Right lobe of liver (tissue), 6 donors: ENCODE data around the gene EFNA5. TPM values are rescaled to one million over a fixed set of nuclear protein-coding genes. Genes with fewer than 3 reads are reported as not detected.

Experiments used
- ATAC-seq, 4 donors: fragments of 200-7000 bp; cut with Tn5 transposase; one replicate each; pipeline ENCODE4 v1.9.1; 2020; ENCODE audit warnings: mild to moderate bottlenecking in 4 of 4, moderate library complexity in 4 of 4
- DNase-seq, 3 donors: peaks; one replicate each; pipeline ENCODE4 v3.0.0-alpha.2; 2020
- H3K27ac ChIP-seq, 3 donors: fragments of 200-600 bp; one replicate each; pipeline ENCODE4 v1.8.0; 2022
- H3K27me3 ChIP-seq, 2 donors: fragments of 200-600 bp; one replicate each; pipeline ENCODE4 v1.8.0; 2022
- H3K36me3 ChIP-seq, 4 donors: fragments of 200-600 bp; sonication (generic) in 1 of 4; one replicate each; pipeline versions ENCODE4 v1.5.1 to v1.8.0; 2017 to 2022; ENCODE audit warnings: control low read depth in 1 of 4
- H3K4me1 ChIP-seq, 4 donors: fragments of 200-600 bp; sonication (generic) in 1 of 4; one replicate each; pipeline versions ENCODE4 v1.5.1 to v1.8.0; 2017 to 2022; ENCODE audit warnings: control low read depth in 1 of 4
- H3K4me3 ChIP-seq, 3 donors: fragments of 200-600 bp; one replicate each; pipeline ENCODE4 v1.8.0; 2022
- H3K9me3 ChIP-seq, 4 donors: fragments of 200-600 bp; sonication (generic) in 1 of 4; one replicate each; pipeline versions ENCODE4 v1.5.1 to v1.8.0; 2017 to 2022; ENCODE audit warnings: control low read depth in 1 of 4
- POLR2A ChIP-seq: fragments of 450-650 bp; IDR thresholded peaks from one replicate; pipeline ENCODE4 v1.6.1; 2017; ENCODE audit warnings: antibody characterized with exemption, mild to moderate bottlenecking
- WGBS: methylation state at CpG from one replicate; pipeline ENCODE4 v1.1.6; 2018; ENCODE audit warnings: low coverage, low lambda C conversion rate; ENCODE audit not compliant: insufficient coverage; ENCODE audit errors: missing lambda C conversion rate; 5-methylcytosine and 5-hydroxymethylcytosine counted together
- intact Hi-C, 2 donors: fragments of 100-400 bp; cut with DNase I; formaldehyde crosslinking; loops; one replicate each; pipeline versions ENCODE4 v1.11.2 to v1.14.1; 2022
- total RNA-seq, 6 experiments: library from RNA; depleted of rRNA in 2 of 6; stranded (reverse); fragments of >200 nt in 2 of 6; fragmentation: NEBNext Ultra II Directional in 3 of 6; extraction: Animal tissue kit (Norgen Biotek cat#: 25700) in 3 of 6; gene quantifications; one replicate each; pipeline versions ENCODE4 v1.1.0 to v1.2.4, GENCODE V29; 2016 to 2023
- TF ChIP-seq, protein P1 (sequence below), 4 donors: fragments of 200-600 bp in 3 of 4; fragments of 450-650 bp in 1 of 4; IDR thresholded peaks; one replicate each; pipeline versions ENCODE4 v1.5.1 to v1.8.0; 2016 to 2022; ENCODE audit warnings: antibody characterized with exemption in 4 of 4, mild to moderate bottlenecking in 2 of 4
- donor health status: DM: no; HTN: yes; CAD: no.
- donor health status: DM: no; HTN: no; CAD: no.
- donor health status: DM: no; HTN: no; CAD: no.
- donor health status: DM: no; HTN: yes; CAD: no.
- donor health status: DM: no; HTN: yes; CAD: no.

Gene EFNA5
- total RNA-seq, 6 experiments from 2014 or later: 0.18 to 11.7 (median 1.4) TPM

DNA sequence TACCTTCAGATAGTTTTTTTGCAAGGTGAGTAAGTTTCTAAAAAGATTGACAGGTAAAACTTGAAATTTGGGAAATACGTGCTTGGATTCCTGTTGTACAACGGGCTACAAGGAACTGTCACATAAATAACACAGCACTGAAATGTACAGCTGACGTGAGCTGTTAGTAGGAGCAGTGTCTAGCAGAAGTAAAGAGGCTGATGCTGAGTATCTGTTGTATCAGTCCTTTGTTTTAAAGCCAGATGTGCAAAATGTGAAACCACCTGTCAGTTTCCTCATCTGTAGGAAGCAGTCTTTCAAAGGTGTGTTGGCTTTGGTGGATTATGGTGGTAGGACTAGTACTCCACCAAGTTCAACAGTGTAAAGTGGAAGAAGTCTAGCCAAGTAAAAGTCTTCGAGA lies 122.3 kb downstream of the EFNA5 start:
- no peak overlapping the region for H3K27ac ChIP-seq
- TF ChIP-seq, protein P1, sequence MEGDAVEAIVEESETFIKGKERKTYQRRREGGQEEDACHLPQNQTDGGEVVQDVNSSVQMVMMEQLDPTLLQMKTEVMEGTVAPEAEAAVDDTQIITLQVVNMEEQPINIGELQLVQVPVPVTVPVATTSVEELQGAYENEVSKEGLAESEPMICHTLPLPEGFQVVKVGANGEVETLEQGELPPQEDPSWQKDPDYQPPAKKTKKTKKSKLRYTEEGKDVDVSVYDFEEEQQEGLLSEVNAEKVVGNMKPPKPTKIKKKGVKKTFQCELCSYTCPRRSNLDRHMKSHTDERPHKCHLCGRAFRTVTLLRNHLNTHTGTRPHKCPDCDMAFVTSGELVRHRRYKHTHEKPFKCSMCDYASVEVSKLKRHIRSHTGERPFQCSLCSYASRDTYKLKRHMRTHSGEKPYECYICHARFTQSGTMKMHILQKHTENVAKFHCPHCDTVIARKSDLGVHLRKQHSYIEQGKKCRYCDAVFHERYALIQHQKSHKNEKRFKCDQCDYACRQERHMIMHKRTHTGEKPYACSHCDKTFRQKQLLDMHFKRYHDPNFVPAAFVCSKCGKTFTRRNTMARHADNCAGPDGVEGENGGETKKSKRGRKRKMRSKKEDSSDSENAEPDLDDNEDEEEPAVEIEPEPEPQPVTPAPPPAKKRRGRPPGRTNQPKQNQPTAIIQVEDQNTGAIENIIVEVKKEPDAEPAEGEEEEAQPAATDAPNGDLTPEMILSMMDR (IDR thresholded peaks at IDR 0.05): no peak
- TF ChIP-seq POLR2A: no peak
- H3K27me3 ChIP-seq: no peaks in the 10 kb centered on the region
- no peaks in the 10 kb centered on the region for H3K36me3 ChIP-seq
- peaks cover 0 to 7% (median under 1%) of the 10 kb centered on the region in 4 donors for H3K4me1 ChIP-seq
- no peak for ATAC-seq
- H3K9me3 ChIP-seq: no peaks in the 10 kb centered on the region
- H3K4me3 ChIP-seq: no peak overlapping the region
- 90% methylated on average over 4 of the region's 4 CpGs for WGBS
- intact Hi-C loops: no loop called here
- DNase-seq: no peak

DNA sequence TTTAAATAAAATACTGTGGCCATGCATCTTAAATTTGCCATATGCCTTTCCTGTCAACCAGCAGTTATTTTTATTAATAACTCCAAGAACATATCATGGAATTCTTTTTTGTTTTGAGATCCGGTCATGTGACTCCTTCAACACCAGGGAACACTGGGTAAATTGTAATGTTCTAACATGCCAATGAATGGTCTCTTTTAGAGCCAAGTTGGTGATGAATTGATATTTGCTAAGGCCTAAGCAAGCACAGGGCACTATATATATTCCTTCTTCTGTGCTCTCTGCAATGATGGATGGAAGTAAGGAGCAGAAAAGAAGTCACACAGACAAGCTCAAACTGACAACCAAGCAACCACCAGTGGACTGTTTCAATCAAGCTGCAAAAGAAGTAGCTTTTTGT lies 124.0 kb downstream of the EFNA5 start:
- TF ChIP-seq POLR2A: no peak
- TF ChIP-seq, protein P1 (IDR thresholded peaks at IDR 0.05): no peak
- H3K27me3 ChIP-seq: no peaks in the 10 kb centered on the region
- intact Hi-C loops: no loop called here
- no peaks in the 10 kb centered on the region for H3K36me3 ChIP-seq
- WGBS: 63% methylated on average over 1 of the region's 1 CpG
- ATAC-seq (no peak), DNase-seq (no peak)
- peaks cover 0 to 24% (median 5%) of the 10 kb centered on the region in 4 donors for H3K4me1 ChIP-seq
- H3K4me3 ChIP-seq: no peak overlapping the region
- H3K27ac ChIP-seq: no peak overlapping the region
- no peaks in the 10 kb centered on the region for H3K9me3 ChIP-seq

DNA sequence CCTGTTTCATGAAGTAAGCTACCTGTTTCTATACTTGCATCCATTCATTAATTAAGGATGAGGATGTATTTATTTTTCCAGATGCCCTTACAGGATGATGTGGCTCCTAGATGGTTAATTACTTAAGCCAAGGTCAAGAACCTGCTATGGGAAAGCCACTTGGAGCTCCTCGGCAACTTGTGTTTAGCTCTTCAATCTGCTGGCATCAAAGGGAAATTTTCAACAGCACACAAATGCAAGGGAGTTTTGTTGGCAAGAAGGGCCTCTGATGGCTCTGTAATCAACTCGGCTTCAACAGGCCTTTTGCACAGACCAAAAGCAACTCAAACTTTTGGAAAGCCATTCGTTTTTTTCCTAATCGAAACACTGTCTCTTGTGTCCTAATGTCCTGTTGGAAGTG lies 125.3 kb downstream of the EFNA5 start:
- H3K27ac ChIP-seq: no peak overlapping the region
- intact Hi-C loops: no loop called here

DNA sequence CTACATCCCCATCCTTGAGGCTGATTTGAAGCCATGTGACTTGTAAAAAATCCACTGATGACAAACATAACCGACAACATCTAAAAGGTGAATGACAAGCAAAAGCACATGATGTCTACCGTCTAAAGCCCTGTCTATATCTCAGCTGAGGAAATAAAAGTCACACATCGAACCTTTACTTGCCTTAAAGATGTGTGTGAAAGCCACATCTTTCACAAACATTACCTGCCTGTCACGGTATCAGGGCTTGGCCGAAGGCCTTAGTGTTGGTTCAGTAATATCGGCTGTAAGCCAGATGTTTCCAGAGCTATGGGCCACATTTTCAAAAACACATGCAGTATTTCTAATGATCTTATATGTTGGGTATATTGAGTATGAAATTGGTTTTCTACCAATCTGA lies 125.8 kb downstream of the EFNA5 start:
- no peak overlapping the region for H3K4me3 ChIP-seq
- H3K36me3 ChIP-seq: no peaks in the 10 kb centered on the region
- no peaks in the 10 kb centered on the region for H3K27me3 ChIP-seq
- no peaks in the 10 kb centered on the region for H3K9me3 ChIP-seq
- TF ChIP-seq, protein P1 (IDR thresholded peaks at IDR 0.05): no peak
- no peak for TF ChIP-seq POLR2A
- H3K4me1 ChIP-seq: peaks cover 0 to 24% (median 5%) of the 10 kb centered on the region in 4 donors
- DNase-seq (no peak), ATAC-seq (no peak)
- intact Hi-C loops: no loop called here
- WGBS: 80% methylated on average over 6 of the region's 6 CpGs
- H3K27ac ChIP-seq: no peak overlapping the region

More for the DNA sequence above, 125.3 kb downstream of the EFNA5 start:
- no peaks in the 10 kb centered on the region for H3K36me3 ChIP-seq
- peaks cover 0 to 24% (median 5%) of the 10 kb centered on the region in 4 donors for H3K4me1 ChIP-seq
- no peak for DNase-seq
- no peaks in the 10 kb centered on the region for H3K27me3 ChIP-seq
- H3K9me3 ChIP-seq: no peaks in the 10 kb centered on the region
- no peak for ATAC-seq
- no peak overlapping the region for H3K4me3 ChIP-seq
- 61% methylated on average over 3 of the region's 4 CpGs for WGBS
- TF ChIP-seq, protein P1 (IDR thresholded peaks at IDR 0.05): no peak
- no peak for TF ChIP-seq POLR2A

DNA sequence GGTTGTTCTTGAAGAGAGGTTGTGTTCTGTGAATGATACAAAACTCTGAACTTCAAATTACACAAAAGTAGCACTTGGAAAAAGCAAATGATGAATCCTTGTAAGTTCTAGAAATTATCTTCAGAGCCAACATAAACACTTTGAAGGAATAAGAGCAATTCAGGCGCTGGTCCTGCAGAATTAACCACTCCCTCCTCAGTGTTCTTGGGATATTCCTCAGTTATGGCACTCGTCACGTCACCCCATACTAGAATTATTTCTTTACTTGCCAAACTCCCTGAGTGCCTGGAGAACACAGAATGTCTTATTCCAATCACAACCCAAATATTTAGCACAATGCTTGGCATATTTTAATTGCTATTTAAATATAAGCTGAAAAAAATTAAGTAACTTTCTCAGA lies 126.3 kb downstream of the EFNA5 start:
- ATAC-seq: no peak
- peaks cover 0 to 24% (median 5%) of the 10 kb centered on the region in 4 donors for H3K4me1 ChIP-seq

More for the DNA sequence above, 126.3 kb downstream of the EFNA5 start:
- intact Hi-C loops: no loop called here
- 82% methylated on average over 3 of the region's 3 CpGs for WGBS
- no peaks in the 10 kb centered on the region for H3K27me3 ChIP-seq
- TF ChIP-seq POLR2A: no peak
- TF ChIP-seq, protein P1 (IDR thresholded peaks at IDR 0.05): no peak
- no peak overlapping the region for H3K27ac ChIP-seq
- no peaks in the 10 kb centered on the region for H3K36me3 ChIP-seq
- no peak overlapping the region for H3K4me3 ChIP-seq
- no peaks in the 10 kb centered on the region for H3K9me3 ChIP-seq
- DNase-seq: no peak
